ENCODE measurements around the gene PROCA1. TPM values are rescaled to one million over a fixed set of nuclear protein-coding genes. Genes with fewer than 3 reads are reported as not detected.

Gene PROCA1
- total RNA-seq, 1 donor from 2014 or later: 12.5 TPM

- Histone ChIP-seq H3F3A (ENCODE audit: low read depth) (no peaks in the 10 kb centered on the region), H3K79me2 (ENCODE audit: low read depth) (no peaks in the 10 kb centered on the region), H3K36me3 (peaks cover 20% of the 10 kb centered on the region), H3K27ac (no peak overlapping the region), H3K27me3 (no peaks in the 10 kb centered on the region), H3K4me1 (no peaks in the 10 kb centered on the region), H3K4me3 (no peak overlapping the region), H4K20me1 (ENCODE audit: low read depth) (no peaks in the 10 kb centered on the region), H2AFZ (replicated peaks) (no peak overlapping the region), H3K9ac (no peak overlapping the region), H3K9me3 (ENCODE audit: low read depth) (no peaks in the 10 kb centered on the region), H3K4me2 (no peak overlapping the region)
- Mint-ChIP-seq H3K4me3 (no peak overlapping the region), H3K27me3 (ENCODE audit: insufficient read depth, low read depth) (peaks cover 2% of the 10 kb centered on the region), H3K9me3 (no peaks in the 10 kb centered on the region), H3K27ac (no peak overlapping the region), H3K4me1 (no peaks in the 10 kb centered on the region), H3K36me3 (peaks cover 47% of the 10 kb centered on the region)
- no peak for TF ChIP-seq EZH2phosphoT487 (IDR thresholded peaks at IDR 0.05)
- no peak for TF ChIP-seq EZH2 (IDR thresholded peaks at IDR 0.05)
- TF ChIP-seq CTCF (IDR thresholded peaks at IDR 0.05): peak; percentile 5
- DNase-seq (ENCODE audit: low spot score): no peak
Measured at GRCh38 chr17:28684963-28685362, 26.7 kb downstream of the PROCA1 start.

GRCh38 chr17:28682655-28683054 lies 29.0 kb downstream of the PROCA1 start:
- Histone ChIP-seq H3K27me3 (no peaks in the 10 kb centered on the region), H3K4me3 (no peak overlapping the region), H3K79me2 (ENCODE audit: low read depth) (no peaks in the 10 kb centered on the region), H3K36me3 (no peaks in the 10 kb centered on the region), H3K4me1 (no peaks in the 10 kb centered on the region), H3K9me3 (ENCODE audit: low read depth) (no peaks in the 10 kb centered on the region), H3K4me2 (no peak overlapping the region), H3K9ac (no peak overlapping the region), H3K27ac (no peak overlapping the region), H3F3A (ENCODE audit: low read depth) (no peaks in the 10 kb centered on the region), H4K20me1 (ENCODE audit: low read depth) (no peaks in the 10 kb centered on the region), H2AFZ (replicated peaks) (no peak overlapping the region)
- peaks cover 31% of the 10 kb centered on the region for H3K36me3 Mint-ChIP-seq
- TF ChIP-seq EZH2 (IDR thresholded peaks at IDR 0.05) (no peak), CTCF (IDR thresholded peaks at IDR 0.05) (no peak), EZH2phosphoT487 (IDR thresholded peaks at IDR 0.05) (no peak)
- no peak overlapping the region for H3K4me3 Mint-ChIP-seq
- no peaks in the 10 kb centered on the region for H3K9me3 Mint-ChIP-seq
- no peak for DNase-seq (ENCODE audit: low spot score)
- H3K4me1 Mint-ChIP-seq: no peaks in the 10 kb centered on the region
- H3K27me3 Mint-ChIP-seq (ENCODE audit: insufficient read depth, low read depth): peaks cover 2% of the 10 kb centered on the region
- no peak overlapping the region for H3K27ac Mint-ChIP-seq

GRCh38 chr17:28675980-28676379 lies 35.7 kb downstream of the PROCA1 start:
- H3K36me3 ChIP-seq: peaks cover 9% of the 10 kb centered on the region
- TF ChIP-seq CTCF (IDR thresholded peaks at IDR 0.05): peak; percentile 25
- no peak for TF ChIP-seq EZH2phosphoT487 (IDR thresholded peaks at IDR 0.05)
- H3K36me3 Mint-ChIP-seq: peaks cover 34% of the 10 kb centered on the region
- no peak overlapping the region for H2AFZ ChIP-seq (replicated peaks)
- no peak overlapping the region for H3K9ac ChIP-seq
- no peaks in the 10 kb centered on the region for H4K20me1 ChIP-seq (ENCODE audit: low read depth)
- H3K27me3 ChIP-seq: no peaks in the 10 kb centered on the region
- H3K27me3 Mint-ChIP-seq (ENCODE audit: insufficient read depth, low read depth): no peaks in the 10 kb centered on the region
- no peak for DNase-seq (ENCODE audit: low spot score)
- no peak overlapping the region for H3K4me3 Mint-ChIP-seq
- no peaks in the 10 kb centered on the region for H3K9me3 Mint-ChIP-seq
- no peaks in the 10 kb centered on the region for H3F3A ChIP-seq (ENCODE audit: low read depth)
- no peaks in the 10 kb centered on the region for H3K4me1 ChIP-seq
- no peak overlapping the region for H3K4me2 ChIP-seq
- H3K27ac Mint-ChIP-seq: no peak overlapping the region
- H3K4me3 ChIP-seq: no peak overlapping the region
- no peaks in the 10 kb centered on the region for H3K4me1 Mint-ChIP-seq
- H3K79me2 ChIP-seq (ENCODE audit: low read depth): no peaks in the 10 kb centered on the region
- no peak overlapping the region for H3K27ac ChIP-seq
- H3K9me3 ChIP-seq (ENCODE audit: low read depth): no peaks in the 10 kb centered on the region
